GM18526 (cell line): ENCODE data around the gene TMIE.

ENCODE experiments used
- POLR2A ChIP-seq: IDR thresholded peaks from 3 replicates; pipeline ENCODE4 v1.6.1; 2011; ENCODE audit not compliant: insufficient read length; ENCODE audit errors: extremely low read depth

The TMIE gene

DNA sequence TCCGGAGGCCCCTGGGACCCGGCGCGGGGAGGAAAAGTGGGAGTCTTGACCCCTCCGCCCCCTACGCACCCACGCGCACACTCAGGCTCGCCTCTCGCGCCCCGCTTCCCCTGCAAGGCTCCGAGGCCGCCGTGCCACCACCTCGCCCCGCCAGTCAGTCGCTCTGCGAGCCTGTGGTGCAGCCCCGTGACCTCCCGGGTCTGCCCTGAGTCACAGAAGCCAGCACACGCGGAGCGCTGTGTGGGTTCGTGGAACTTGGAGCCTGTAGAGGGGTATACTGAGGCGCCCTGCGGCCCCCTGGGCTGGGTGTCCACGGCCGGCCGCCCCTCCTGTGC, 7.3 kb upstream of the TMIE start:
- TF ChIP-seq POLR2A: no peak

DNA sequence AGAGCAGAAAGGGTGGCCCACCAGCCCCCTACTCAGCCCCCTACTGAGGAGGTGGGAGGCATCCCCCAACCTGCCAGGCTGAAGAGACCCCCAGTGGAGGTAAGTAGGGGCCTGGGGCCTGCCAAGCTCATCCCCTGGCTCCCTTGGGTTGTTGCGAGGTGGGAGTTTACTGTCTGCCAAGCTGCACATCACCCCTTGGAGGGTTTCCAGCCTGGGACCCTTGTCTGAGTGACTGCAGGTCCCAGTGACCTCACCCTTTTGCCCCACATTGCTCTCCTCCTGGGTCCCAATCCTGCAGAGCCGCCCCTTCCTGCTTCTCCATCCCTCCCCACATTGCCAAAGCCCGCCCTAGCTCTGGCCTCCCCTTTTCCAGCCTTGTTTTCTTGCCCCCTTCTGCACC, 6.7 kb upstream of the TMIE start:
- no peak for TF ChIP-seq POLR2A

DNA sequence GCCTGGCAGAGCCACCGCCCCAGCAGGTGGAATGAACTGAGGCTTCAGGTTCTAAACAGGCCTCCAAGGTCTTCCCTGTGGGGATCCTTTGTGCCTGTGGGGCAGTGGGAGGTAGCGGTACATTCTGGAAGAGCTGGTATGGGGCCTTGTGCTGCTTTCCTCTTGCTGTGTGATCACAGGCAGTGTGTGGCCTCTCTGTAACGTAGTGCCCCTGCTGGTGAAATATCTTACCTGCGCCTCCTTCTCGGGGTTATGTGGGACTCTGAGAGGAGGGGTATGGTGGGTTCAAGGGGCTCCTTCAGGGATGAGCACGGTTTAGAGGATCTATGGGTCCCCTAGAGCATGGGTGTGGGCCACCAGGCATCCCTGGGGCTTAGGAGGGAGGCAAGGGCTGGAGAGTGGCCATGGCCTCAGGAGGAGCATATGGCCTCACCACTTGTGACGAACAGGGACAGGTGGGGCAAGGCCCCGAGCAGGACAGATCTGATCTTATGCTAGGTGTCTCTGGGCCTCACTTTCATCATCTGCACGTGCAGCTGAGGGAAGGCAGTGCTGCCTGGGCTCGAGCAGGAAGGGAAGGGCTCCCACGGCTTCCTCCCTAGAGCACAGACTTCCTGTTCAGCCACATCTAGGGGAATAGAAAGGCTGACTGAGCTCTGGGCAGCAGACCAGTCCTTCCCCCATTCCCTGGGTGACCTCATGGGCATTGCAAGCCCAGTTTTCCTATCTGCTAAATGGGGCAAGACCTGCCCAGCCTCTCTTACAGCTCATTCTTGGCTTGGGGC, 5.8 kb upstream of the TMIE start:
- TF ChIP-seq POLR2A: no peak

DNA sequence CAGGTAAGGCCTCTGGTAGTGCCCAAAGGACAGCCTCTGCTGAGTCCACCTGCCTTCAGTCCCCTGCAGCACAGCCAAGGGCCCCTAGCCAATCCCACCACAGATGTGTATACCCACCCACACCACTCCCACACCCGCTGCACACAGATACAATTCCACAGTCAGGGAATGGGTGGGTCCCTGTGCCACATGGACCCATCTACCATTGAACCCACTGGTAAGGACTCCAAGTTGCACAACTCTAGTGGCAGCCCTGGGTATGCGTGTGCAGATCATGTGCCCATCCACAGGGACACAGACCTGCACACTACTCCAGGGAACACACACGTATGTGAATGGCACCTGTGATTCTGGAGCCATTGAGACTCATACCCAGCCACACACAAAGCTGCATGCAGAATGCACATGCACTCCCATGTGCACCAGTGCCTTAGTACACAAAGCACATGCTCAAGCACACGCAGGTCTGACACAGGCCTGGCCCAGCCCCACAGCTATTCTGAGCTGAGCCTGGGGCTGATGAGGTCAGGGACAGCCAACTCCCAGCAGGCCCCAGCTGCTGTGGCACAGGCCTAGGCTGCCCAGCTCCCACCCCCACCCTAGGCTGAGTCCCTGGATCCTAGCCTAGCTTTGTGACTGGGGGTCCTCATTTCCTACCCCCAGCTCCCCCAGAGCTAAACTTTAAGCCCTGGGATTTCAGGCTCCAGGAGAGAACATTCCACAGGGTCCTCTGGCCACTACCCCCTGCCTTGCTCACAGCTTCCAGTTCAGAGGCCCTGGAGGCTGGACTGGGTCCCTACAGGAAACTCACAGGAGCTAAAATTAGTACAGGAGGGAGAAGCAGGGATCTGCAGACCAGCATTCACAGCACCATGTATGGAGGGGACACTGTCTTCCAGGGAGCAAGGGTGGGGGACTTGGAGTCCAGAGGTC, 5.0 kb upstream of the TMIE start:
- no peak for TF ChIP-seq POLR2A

DNA sequence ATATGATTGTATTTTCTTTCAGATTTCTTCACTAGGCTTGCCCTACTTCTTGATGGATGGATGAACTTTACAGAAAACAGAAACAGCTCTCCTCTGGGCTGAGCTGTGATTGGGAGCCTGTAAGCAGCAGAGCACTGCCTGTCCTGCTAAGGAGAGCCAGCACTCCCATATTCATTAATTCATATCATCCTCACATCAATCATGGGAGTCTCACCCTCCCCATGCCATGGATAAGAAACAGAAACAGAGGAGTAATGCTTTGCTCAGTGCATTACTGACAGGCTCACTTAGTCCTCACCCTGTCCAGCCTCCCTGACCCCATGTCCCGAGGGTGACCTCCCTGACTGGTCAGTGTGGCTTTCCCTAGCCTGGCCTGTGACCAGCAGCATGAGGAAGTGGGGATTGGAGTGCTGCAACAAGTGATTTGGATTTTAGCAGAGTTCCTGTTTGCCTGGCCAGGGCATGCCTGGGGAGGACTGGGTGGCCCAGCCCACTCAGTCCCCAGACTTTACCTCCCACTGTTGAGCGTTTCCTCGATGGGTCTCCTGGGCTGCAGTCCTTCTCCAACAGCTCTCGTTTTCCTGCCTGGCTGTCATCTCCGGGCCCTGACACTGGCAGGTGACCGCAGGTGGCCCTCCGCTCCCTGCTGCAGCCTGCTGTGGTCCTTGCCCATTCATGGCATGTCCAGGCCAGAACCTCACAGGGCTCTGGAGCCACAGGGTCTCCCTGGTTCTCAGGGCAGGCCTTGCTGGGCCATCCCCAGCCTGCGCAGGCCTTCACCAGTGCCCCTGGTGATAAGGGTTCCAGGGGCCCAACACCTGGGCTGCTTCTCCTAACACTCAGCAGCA, 1.3 kb upstream of the TMIE start:
- no peak for TF ChIP-seq POLR2A

DNA sequence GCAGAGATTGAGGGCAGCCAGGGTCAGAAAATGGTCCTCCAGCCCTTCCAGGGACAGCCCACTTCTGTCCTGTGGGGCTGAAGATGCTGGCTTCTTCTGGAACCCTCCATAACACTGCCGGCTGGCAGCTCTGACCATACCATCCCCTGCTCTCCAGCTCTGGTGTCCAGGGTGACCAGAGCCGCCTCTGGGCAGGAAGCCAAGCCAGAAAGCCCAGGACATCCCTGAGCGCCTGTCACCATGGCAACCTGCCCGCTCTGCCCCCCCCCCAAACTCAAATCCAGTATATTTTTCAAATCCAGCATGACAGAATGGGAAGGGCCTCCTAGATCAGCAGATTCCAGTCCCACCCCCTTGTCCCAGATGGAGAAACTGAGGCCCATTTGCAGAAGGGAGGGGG, 420 bp upstream of the TMIE start:
- no peak for TF ChIP-seq POLR2A

DNA sequence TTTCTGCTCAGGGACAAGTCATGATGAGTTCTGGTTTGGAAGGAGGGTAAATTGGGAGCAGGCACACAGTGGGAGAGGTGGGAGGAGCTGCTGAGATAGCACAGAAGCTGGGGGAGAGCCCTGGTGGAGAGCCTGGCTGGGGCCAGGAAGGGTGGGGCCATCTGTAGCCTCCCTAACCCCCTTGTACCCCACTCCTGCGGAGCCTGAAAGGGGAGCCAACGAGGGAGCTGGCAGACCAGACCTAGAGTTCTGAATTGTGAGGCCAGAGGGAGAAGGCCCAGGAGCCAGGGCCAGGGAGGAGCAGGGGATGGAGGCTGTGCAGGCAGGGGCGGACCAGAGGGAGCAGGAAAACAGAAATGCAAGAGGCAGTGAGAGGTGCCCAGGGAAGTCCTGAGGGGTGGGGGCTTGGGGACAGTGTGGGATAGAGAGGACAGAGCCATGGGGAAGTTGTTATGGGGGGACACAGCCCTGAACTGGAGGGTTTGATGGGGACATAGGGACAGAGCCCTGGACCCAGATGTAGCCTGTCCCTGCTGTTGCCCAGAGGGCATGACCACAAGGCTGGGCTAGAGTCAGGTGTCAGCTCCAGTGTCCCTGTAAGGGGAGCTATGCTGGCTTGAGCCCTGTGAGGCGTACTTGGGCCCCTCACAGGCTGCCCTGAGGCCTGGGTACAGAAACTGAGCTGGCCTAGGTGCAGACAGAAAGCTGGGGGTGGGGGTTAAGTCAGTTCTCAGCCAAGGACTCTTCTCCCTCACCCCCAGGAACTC, 1.2 kb downstream of the TMIE start:
- TF ChIP-seq POLR2A: no peak

DNA sequence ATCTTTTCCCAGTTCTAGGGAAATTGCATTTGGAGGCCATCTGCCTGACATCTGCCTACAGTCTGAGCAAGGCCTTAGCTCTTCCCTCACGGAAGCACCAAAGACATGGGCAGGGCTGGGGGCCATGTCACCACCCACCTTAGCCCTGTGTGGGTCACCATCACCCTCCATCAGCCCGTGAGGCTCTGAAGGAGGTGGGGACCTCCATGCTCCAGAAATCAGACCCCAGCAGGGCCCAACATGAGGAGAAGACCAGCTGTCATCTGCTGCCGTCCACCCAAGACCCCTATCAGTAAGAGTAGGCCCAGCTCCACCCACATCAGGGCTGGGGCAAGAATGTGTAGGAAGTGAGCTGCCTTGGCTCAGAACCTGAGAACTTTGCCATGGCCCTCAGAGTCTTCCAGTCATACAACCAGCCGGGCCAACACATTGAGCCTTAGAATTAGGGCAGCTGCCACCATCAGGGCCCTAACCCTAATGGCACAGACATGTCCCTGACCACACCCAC, 1.9 kb downstream of the TMIE start:
- TF ChIP-seq POLR2A: no peak

DNA sequence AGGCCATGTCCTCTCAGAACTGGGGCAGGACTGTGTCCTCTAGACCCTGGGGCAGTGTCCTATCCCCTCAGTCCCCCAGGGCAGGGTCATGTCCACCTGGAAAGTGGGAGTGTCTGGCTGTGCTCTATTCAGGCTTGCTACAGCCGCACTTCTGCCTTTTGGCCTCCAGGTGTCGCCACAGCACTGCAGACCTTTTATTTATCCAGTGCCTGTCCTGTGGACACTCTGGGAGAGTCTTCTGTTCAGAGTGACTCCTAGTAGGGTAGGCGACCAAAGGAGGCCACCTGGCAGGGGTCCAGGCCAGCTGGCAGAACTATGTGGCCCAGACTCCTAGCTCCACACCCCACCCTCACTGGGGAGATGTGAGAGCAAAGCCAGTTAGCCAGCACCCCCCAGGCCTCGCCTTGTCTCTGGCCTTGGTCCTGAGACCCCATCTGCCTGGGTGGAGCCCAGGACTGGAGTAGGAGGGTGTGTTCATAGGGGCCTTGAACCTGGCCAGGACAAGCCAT, 3.9 kb downstream of the TMIE start:
- TF ChIP-seq POLR2A: no peak

DNA sequence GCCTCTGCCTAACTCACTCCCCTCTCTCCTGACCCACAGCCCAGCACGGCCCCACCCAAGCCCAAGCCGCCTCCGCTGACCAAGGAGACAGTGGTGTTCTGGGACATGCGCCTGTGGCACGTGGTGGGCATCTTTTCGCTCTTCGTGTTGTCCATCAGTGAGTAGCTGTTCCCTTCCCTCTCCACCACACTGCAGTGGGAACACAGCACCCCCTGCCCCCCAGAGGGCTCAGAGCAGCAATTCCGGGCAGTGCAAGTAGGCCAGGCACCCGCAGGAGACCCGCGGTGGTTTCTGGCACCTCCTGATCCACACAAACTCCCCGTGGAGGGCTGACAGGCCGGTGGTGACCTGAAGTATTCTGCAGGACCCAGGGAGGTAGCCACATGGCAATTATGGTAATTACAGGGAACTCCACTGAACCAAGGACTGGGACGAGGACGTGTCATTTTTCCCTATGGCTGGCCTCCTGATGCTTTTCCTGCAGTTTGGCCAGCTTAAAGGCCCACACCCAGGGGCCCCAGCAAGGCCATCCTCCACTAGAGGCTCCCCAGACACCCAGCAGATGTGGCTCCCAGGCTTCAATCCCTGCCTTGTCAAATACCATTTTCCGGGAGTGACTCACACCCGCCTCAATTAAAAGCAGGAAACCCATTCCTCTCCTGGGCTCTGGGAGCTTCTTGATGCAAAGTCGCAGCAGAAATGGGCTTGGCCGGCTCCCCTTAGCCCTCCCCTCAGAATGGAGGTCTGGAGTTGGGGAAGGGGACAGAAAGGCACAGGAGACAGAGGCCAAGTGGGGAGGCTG, 4.8 kb downstream of the TMIE start:
- no peak for TF ChIP-seq POLR2A

DNA sequence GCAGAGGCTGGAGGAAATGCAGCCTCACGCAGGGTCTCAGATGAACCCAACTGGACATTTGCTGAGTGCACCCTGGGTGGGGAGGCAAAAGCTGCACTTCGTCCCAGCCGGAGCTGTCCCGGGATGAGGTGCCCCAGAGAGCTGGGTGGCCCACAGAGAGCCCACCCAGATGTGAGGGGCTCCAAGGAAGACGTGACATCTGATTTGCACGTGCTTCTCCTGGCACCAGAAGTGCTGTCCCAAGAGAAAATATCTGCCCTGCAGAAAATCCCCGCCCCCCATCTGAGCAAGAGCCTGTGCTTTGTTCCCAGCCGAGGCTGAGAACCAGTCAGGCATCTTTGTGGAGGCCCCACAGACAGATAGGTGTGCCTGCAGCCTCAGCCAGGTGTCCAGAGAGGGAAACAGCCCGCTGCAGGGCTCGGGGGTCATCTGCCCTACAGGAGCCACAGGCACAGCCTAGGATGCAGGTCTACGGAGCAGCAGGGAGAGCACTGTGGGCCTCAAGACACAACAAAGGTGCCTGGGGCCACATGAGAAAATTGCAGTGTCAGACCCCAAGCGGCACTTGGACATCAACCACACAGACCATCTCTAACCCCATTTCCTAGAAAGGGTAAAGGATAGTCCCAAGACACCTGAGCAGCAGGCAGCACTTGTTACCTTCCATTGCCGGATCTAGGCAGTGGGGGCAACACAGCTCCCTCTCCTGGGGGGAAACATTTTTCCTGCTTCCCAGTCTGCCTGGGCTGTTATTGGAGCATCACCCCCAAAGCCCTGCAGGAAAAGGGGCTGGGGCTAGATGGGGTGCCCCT, 5.8 kb downstream of the TMIE start:
- no peak for TF ChIP-seq POLR2A

DNA sequence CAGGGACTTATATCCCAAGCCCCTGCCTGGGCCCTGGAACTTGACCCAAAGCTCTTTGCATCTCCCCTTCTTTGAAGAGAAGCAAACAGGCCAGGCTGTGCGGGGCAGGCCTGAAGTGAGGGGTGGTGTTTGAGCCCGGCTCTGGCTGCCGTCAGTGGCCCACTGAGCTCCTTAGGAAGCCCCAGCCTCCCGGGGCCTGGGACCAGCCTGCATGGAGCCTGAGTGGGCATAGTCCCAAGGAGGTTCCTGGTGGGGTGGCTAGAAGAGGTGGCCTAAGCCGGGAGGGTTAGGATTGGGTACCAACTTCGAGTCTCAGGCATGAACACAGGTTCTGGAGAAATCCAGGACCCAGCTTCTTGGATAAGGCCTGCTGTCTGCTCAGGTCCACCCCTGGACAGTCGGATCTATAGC, 6.4 kb downstream of the TMIE start:
- no peak for TF ChIP-seq POLR2A

DNA sequence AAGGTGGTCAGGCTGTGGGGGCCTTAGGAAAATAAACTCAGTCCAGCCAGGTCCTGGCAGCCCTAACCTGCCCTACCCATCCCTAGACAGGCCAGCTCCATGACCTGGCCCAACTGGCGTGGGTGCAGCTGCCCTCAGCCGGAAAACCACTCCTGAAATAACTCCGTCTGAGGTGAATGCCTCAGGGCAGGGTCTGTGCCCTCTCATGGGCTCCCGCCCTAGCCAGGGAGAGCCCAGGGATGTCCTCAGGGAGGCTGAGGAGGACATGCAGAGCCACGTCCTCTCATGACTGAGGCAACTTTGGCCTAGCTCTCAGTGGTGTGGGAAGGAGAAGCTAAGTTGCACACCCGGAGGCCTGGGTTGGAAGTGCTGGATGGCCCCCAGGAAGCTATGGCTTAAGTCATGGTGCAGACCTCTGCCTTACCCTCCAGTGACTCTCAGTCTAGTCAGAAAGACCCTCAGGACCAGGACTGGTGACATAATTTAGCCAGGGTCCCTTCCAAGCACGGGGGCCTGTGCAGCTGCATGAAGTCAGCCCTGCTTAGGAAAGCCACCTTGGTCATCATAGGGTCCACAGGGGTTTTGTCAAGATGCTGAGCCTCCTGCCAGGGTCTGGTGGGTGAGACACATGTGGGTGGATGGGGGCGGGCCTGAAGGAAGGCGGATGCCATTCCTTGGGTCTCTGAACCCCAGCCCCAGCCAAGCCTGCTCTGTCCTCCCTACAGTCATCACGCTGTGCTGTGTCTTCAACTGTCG, 7.4 kb downstream of the TMIE start:
- no peak for TF ChIP-seq POLR2A
